Muscle layer of duodenum (tissue), 2 donors: Measurements from ENCODE around the gene BDH1.
"Not testable (repeated sequence)": the region's sequence is repeated elsewhere in the genome, so short reads cannot be mapped to it uniquely, and the experiment has no call there.

Experiments used
- H3K27ac ChIP-seq: one replicate; pipeline ENCODE4 v1.7.0; 2013; ENCODE audit warnings: mild to moderate bottlenecking, low read length
- H3K27me3 ChIP-seq: one replicate; pipeline ENCODE4 v1.7.0; 2013; ENCODE audit warnings: low read depth, mild to moderate bottlenecking, control low read depth, low read length
- H3K36me3 ChIP-seq, 2 donors: one replicate each; pipeline ENCODE4 v1.7.0; 2013; ENCODE audit warnings: low read length in 2 of 2, control low read depth in 1 of 2, mild to moderate bottlenecking in 1 of 2; ENCODE audit not compliant: insufficient read depth in 2 of 2, control insufficient read depth in 1 of 2
- H3K4me1 ChIP-seq, 2 donors: one replicate each; pipeline ENCODE4 v1.7.0; 2013; ENCODE audit warnings: low read length in 2 of 2, mild to moderate bottlenecking in 2 of 2, control low read depth in 1 of 2, moderate library complexity in 1 of 2; ENCODE audit not compliant: insufficient read depth in 2 of 2, control insufficient read depth in 1 of 2
- H3K4me3 ChIP-seq, 2 donors: one replicate each; pipeline ENCODE4 v1.7.0; 2013; ENCODE audit warnings: low read length in 2 of 2, low read depth in 1 of 2, mild to moderate bottlenecking in 1 of 2
- H3K9me3 ChIP-seq, 2 donors: one replicate each; pipeline ENCODE4 v1.7.0; 2013; ENCODE audit warnings: low read length in 2 of 2, control low read depth in 1 of 2, mild to moderate bottlenecking in 1 of 2; ENCODE audit not compliant: control insufficient read depth in 1 of 2
- donor health status: healthy.

Gene BDH1

DNA sequence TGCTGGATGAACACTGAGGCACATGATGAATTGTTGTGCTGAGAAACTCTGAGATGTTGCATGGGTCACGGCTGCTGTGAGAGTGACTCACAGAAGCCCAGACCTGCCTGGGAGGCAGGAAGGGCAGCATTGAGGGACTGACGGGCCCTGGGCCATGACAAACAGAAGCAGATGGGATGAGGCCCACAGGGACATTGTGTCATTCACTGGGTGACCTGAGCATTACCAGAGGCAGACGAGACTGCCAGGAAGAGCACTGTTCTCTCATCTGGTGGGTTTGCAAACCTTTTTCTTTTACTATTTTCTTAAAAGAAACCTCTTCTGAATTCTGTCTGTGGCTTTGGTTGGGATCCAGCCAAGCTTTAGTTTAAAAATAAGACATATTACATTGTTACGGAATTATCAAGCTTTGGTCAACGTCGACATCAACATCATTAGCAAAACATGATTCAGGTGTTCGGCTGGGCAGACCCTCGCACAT, 67.8 kb downstream of the BDH1 start:
- Histone ChIP-seq H3K36me3 (no peaks in the 10 kb centered on the region), H3K4me3 (no peak overlapping the region), H3K27ac (no peak overlapping the region), H3K9me3 (no peaks in the 10 kb centered on the region), H3K27me3 (no peaks in the 10 kb centered on the region), H3K4me1 (peaks cover 0 to 6% of the 10 kb centered on the region in 2 donors)

DNA sequence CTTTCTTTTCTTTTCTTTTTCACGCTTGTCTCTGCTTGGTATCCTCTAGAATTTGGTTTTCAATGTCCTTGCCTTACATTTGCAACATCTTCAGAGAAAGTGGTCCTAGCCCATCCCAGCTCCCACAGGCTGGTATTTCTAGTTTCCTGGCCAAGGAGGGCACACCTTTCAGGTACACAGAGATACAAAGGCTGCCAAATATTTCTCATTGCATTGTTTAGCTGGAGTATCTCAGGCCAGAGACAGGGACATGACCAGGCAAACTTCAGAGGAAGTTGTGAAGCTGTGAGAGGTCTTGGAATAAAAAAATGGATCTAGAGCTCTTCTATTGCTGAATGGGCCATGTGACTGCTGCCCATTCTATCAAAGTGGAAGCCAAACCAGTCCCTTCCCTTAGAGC, 68.9 kb downstream of the BDH1 start:
- H3K4me1 ChIP-seq = peaks cover 0 to 6% of the 10 kb centered on the region in 2 donors
- H3K27me3 ChIP-seq = no peaks in the 10 kb centered on the region
- no peak overlapping the region for H3K4me3 ChIP-seq
- H3K36me3 ChIP-seq = no peaks in the 10 kb centered on the region
- no peaks in the 10 kb centered on the region for H3K9me3 ChIP-seq
- no peak overlapping the region for H3K27ac ChIP-seq

DNA sequence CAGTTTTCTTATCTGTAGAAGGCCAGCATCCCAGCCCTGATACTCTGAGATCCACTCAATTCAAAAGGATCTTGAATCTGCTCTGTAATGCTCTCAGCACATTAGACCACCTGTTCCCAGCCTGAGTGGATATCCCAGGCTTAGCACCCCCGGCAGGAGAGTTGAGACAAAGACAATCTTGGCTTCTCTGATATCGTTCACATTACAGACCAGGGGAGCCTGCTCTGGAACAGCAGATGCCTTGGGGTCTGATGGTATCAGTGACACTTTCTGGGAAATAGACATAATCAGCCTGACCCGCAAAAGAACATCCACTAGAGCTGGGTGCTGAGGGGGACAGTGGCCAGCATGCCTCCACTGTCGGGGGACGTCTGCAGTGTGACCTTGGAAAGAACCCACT, 70.6 kb downstream of the BDH1 start:
- Histone ChIP-seq H3K27me3 (no peaks in the 10 kb centered on the region), H3K4me1 (peaks cover 0 to 6% of the 10 kb centered on the region in 2 donors), H3K36me3 (no peaks in the 10 kb centered on the region), H3K4me3 (no peak overlapping the region), H3K9me3 (no peaks in the 10 kb centered on the region), H3K27ac (no peak overlapping the region)

DNA sequence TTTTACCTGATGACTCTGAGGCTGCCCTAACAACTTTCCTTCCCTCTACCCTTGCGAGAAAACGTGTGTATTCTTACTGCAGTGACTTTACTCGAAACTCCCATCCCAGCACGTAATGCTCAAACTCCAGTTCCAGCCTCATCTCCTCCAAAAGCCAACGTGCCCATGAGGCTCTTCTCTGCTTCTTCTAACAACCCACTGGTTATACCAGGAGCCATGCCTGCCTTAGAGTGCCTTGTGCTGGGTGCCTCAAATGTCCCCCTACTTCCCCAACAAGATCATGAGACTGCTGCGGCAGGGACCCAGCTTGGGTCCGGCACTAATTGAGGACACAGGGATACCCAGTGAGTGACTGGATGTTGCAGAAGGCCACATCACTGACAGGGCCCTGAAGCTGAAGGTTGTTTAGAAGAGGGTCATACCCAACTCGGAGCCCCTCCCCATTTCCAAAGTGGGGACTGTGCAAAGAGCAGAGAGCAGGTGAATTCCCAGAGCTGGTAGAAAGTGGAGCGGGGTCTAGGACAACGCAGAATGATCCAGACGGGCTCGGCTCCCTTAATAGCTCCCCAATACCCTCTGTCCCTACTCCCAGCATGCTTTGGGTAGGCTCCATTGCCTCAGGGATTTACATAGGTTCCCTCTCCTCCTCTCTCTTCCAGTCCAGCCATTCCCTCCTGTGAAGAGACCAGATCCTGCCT, 71.4 kb downstream of the BDH1 start:
- Histone ChIP-seq H3K36me3 (no peaks in the 10 kb centered on the region), H3K4me1 (peaks cover 0 to 6% of the 10 kb centered on the region in 2 donors), H3K9me3 (no peaks in the 10 kb centered on the region), H3K27ac (no peak overlapping the region), H3K4me3 (no peak overlapping the region), H3K27me3 (no peaks in the 10 kb centered on the region)

DNA sequence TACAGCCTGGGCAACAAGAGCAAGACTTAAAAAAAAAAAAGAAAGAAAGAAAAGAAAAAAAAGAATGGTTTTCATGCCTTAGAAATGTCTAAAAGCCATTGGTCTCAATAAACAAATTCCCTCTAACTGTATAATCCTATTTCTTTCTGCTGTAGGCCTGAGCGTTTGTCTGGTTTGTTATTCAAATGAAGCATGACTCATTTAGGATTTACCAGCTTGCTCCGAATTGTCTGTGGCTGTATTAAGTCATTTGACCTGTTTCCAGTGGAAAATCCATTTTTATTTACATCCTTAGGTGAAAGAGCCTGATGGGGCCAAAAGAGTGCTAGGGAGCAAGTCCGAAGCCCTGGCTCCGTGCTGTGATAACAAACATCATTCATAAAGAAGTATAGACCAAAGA, 73.8 kb downstream of the BDH1 start:
- Histone ChIP-seq H3K4me1 (no peaks in the 10 kb centered on the region), H3K9me3 (no peaks in the 10 kb centered on the region), H3K27ac (no peak overlapping the region), H3K27me3 (no peaks in the 10 kb centered on the region), H3K36me3 (no peaks in the 10 kb centered on the region), H3K4me3 (no peak overlapping the region)

DNA sequence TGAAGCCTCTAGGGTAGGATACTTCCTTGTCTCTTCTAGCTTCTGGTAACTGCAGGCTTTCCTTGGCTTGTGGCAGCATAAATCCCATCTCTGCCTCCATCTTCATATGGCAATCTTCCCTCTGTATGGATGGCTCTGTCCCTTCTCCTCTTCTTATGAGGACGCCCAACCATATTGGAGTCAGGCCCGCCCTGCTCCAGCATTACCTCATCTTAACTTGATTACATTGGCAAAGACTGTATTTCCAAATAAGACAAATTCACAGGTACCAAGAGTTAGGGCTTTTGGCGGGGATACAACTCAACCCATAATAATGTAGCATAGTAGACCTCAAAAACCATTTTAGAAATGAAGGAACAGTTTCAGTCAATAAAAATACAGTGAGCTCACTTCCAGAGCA, 75.4 kb downstream of the BDH1 start:
- Histone ChIP-seq H3K27me3 (no peaks in the 10 kb centered on the region), H3K9me3 (no peaks in the 10 kb centered on the region), H3K4me3 (no peak overlapping the region), H3K4me1 (no peaks in the 10 kb centered on the region), H3K36me3 (no peaks in the 10 kb centered on the region), H3K27ac (no peak overlapping the region)

DNA sequence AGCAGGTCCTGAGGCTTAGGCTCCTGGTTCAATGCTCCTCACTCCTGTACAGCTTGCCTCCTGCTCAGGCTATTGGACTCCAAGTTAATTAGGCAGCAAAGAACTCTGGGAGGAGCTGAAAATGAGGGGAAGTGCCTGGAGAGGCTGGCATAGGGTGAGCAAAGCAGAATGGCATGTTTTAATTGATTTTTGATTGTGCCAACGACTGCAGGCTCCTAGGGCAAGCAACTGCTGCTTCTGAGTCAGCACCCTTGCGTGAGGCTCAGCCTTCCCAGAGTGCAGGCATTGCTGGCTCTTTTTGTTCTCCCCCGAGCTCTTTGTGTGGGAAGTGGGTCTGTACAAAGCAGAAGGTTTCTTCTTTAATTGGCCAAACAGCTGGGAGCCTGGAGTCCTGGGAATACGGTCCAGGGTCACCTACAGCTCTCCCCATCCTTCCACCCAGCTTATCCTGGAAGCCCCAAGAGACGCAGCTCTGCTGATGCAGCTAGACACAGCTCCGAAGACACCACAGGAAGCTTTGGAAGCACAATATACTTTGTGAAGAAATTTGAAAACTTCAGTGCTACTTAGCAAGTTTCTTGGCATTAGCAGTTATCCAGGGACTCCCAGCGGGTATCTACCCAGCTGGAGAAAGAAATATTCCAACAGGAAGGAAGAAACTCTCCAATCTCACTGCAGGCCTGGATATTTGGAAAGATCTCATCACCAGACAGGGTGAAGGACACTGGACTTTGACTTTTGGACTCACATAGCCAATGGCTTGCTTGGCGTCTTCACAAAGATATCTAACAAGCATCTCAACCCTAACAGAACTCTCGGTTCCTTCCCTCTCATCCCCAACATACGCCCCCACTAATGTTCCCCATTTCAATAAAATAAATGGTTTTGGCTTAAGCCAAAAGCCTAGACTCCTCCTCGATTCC, 76.8 kb downstream of the BDH1 start:
- Histone ChIP-seq H3K9me3 (no peaks in the 10 kb centered on the region), H3K27ac (no peak overlapping the region)

DNA sequence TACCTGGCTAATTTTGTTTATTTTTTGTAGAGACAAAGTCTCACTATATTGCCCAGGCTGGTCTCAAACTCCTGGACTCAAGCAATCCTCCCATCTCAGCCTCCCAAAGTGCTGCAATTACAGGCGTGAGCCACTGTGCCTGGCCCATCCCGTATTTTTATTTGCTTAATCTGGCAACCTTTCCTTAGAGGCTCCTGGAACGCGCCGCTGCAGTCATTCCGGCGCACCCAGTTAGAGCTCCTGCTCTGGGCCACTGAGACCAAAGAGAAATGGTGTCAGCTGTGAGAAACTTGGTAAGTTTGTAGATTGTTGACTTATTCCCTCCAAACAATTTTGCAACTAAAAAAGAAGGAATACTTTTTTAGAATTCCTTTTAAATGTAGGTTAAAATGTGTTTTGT, 78.0 kb downstream of the BDH1 start:
- H3K36me3 ChIP-seq, H3K27ac ChIP-seq, H3K27me3 ChIP-seq, H3K4me3 ChIP-seq, H3K9me3 ChIP-seq, H3K4me1 ChIP-seq: not testable (repeated sequence)

More for the DNA sequence above, 76.8 kb downstream of the BDH1 start:
- Histone ChIP-seq H3K36me3 (no peaks in the 10 kb centered on the region), H3K4me3 (no peak overlapping the region), H3K27me3 (no peaks in the 10 kb centered on the region), H3K4me1 (no peaks in the 10 kb centered on the region)

DNA sequence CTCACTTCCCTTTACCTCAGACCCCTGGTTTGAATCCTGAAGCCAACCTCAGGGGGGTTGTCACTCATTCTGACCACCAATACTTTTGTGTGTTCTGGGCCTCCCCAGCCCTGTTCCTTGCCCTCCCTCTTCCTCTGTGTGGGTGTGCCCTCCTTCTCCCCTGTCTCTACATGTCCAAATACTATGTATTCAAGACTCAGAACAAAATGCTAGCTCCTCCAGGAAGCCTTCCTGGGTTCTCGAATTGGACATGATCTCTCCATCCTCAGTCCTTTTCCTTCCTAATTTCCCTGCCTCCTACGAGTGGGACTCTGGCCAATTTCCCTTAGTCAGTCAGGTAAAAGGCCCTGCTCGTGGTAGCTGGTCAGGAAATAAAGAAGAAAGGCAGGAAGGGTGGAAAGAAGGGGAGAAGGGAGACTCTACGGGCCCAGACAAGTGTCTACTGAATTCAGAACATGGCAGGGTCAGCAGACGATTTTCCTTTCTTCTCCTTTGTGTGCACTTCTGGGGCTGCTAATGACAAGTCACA, 79.7 kb downstream of the BDH1 start:
- Histone ChIP-seq H3K4me1 (no peaks in the 10 kb centered on the region), H3K27ac (no peak overlapping the region), H3K9me3 (no peaks in the 10 kb centered on the region), H3K4me3 (no peak overlapping the region), H3K36me3 (no peaks in the 10 kb centered on the region), H3K27me3 (no peaks in the 10 kb centered on the region)

DNA sequence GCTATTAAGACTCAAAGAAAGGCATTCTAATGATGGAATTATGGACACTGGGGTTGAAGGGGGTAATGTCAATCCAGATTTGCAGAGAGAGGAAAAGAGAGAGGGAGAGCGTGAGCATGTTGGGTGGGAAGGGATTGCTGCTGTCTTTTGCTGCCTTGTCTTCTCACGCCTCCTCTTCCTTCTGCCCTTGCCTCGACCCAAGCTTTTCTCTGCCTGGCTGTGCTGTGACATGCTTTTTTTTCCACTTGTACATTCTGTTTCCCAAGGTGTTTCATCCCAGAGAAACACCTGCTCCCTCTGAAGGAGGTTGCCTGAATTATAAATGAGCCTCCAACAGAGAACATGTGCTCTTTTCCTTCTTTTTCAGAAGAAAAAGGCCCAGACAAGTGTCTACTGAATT, 80.3 kb downstream of the BDH1 start:
- Histone ChIP-seq H3K27ac (no peak overlapping the region), H3K4me3 (no peak overlapping the region), H3K4me1 (no peaks in the 10 kb centered on the region), H3K9me3 (no peaks in the 10 kb centered on the region), H3K36me3 (no peaks in the 10 kb centered on the region), H3K27me3 (no peaks in the 10 kb centered on the region)

DNA sequence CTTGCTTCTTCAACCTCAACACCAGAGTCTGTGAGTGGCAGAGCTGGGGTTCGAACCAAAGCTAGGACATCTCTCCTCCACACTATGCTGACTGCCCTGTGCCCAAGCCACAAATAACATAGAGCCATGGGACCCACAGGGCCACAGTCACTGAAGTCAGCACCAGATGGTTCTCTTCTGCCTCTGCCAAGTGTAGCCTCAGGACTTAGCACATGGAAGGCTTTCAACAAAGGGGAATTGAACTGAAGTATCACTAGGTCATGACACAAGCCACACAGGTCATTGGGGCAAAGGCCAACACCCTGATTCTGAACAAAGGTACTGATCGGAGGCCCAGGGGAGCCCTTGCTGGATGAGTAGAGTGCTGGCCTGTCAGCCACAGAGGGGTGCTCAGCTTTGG, 83.6 kb downstream of the BDH1 start:
- H3K27me3 ChIP-seq = no peaks in the 10 kb centered on the region
- no peaks in the 10 kb centered on the region for H3K4me1 ChIP-seq
- H3K4me3 ChIP-seq = no peak overlapping the region
- H3K27ac ChIP-seq = no peak overlapping the region
- no peaks in the 10 kb centered on the region for H3K36me3 ChIP-seq
- no peaks in the 10 kb centered on the region for H3K9me3 ChIP-seq
